ENCODE measurements around the gene C21orf58. TPM values are rescaled to one million over a fixed set of nuclear protein-coding genes. Genes with fewer than 3 reads are reported as not detected.

The C21orf58 gene
- total RNA-seq, 1 experiment from 2014 or later = 15.3 TPM

DNA sequence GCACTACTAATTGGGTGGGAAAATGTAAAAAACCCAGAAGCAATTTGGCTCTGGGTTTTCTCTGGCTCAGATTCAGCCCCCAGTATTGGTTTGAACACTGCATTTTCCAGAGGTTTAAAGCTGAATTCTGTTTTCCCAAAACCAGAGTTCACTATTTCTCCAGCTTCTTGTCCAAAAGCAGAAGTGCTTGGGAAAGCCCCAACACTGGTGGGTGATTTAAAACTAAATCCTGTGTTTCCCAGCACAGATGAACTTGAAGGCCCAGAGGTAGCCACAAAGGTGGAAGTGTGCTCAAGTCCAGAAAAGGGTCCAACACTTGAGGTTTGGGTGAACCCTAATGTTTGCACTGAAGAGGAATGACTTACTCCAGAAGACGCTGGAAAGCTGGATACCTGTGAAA is 38.9 kb downstream of the C21orf58 start:
- Histone ChIP-seq H3K4me1 (ENCODE audit: insufficient read depth, low read length) (peaks cover 30% of the 10 kb centered on the region), H3K27ac (ENCODE audit: low read length) (no peak overlapping the region), H3K4me3 (ENCODE audit: low read length) (peak overlapping the region; percentile 75), H3K9me3 (ENCODE audit: low read length) (no peaks in the 10 kb centered on the region), H3K4me2 (ENCODE audit: low read length) (peak overlapping the region; percentile 84), H4K20me1 (ENCODE audit: low read length) (no peaks in the 10 kb centered on the region), H2AFZ (ENCODE audit: low read length) (no peak overlapping the region), H3K79me2 (ENCODE audit: low read length) (peaks cover 59% of the 10 kb centered on the region), H3K27me3 (ENCODE audit: low read length) (no peaks in the 10 kb centered on the region), H3K9me2 (replicated peaks; ENCODE audit: low read length) (no peaks in the 10 kb centered on the region), H3K9ac (ENCODE audit: low read length) (peak overlapping the region; percentile 34; the same call in 1 of the 2 replicates), H3F3A (ENCODE audit: low read length, unreplicated experiment) (no peaks in the 10 kb centered on the region), H3K36me3 (ENCODE audit: low read depth, low read length) (peaks cover 10% of the 10 kb centered on the region)
- CTCF ChIA-PET = interaction anchor here (0.6 kb wide), 1 partner anchor 30 kb away, joined by 3 read pairs; no protein-coding TSS in a partner anchor
- ATAC-seq = no peak
- POLR2A ChIA-PET (ENCODE audit: unreplicated experiment) = interaction anchor here (0.6 kb wide), 1 partner anchor 44 kb away, joined by 3 read pairs; no protein-coding TSS in a partner anchor
- no peak for DNase-seq
- intact Hi-C loops (cut with micrococcal nuclease) = loop anchor here (1.0 to 5.0 kb wide), 3 partner anchors 15 to 137 kb away; no protein-coding TSS in a partner anchor
- BruUV-seq (replicated peaks) = no TSS peak
- TF ChIP-seq EZH2 (IDR thresholded peaks at IDR 0.05; ENCODE audit: low read length, unreplicated experiment) (no peak), CTCF (conservative IDR thresholded peaks at IDR 0.05; ENCODE audit: low read depth, low read length) (no peak), EZH2phosphoT487 (IDR thresholded peaks at IDR 0.05; ENCODE audit: borderline replicate concordance, low read length) (no peak)

GRCh38 chr21:46284077-46284644 is 39.5 kb downstream of the C21orf58 start:
- H3K9me2 ChIP-seq (replicated peaks; ENCODE audit: low read length) = no peaks in the 10 kb centered on the region
- H3K9ac ChIP-seq (ENCODE audit: low read length) = peak overlapping the region; percentile 34
- H3K27ac ChIP-seq (ENCODE audit: low read length) = no peak overlapping the region
- no TSS peak for BruUV-seq (replicated peaks)
- H3K4me3 ChIP-seq (ENCODE audit: low read length) = peak overlapping the region; percentile 75
- TF ChIP-seq EZH2phosphoT487 (IDR thresholded peaks at IDR 0.05; ENCODE audit: borderline replicate concordance, low read length) (no peak), EZH2 (IDR thresholded peaks at IDR 0.05; ENCODE audit: low read length, unreplicated experiment) (no peak)
- no peaks in the 10 kb centered on the region for H3K27me3 ChIP-seq (ENCODE audit: low read length)
- H3K4me1 ChIP-seq (ENCODE audit: insufficient read depth, low read length) = peaks cover 30% of the 10 kb centered on the region
- DNase-seq (peak; percentile 42), ATAC-seq (0 out of 2 replicates have a peak, but pooled peaks have one; percentile 3)
- H3K36me3 ChIP-seq (ENCODE audit: low read depth, low read length) = peaks cover 15% of the 10 kb centered on the region
- H3K9me3 ChIP-seq (ENCODE audit: low read length) = no peaks in the 10 kb centered on the region
- peak overlapping the region; percentile 25; the same call in 1 of the 2 replicates for H2AFZ ChIP-seq (ENCODE audit: low read length)
- peaks cover 57% of the 10 kb centered on the region for H3K79me2 ChIP-seq (ENCODE audit: low read length)
- no peaks in the 10 kb centered on the region for H3F3A ChIP-seq (ENCODE audit: low read length, unreplicated experiment)
- CTCF ChIA-PET = no interaction called here
- H4K20me1 ChIP-seq (ENCODE audit: low read length) = no peaks in the 10 kb centered on the region
- intact Hi-C loops (cut with micrococcal nuclease) = loop anchor here (1.0 to 2.0 kb wide), 2 partner anchors 15 to 57 kb away; no protein-coding TSS in a partner anchor
- peak overlapping the region; percentile 84 for H3K4me2 ChIP-seq (ENCODE audit: low read length)
- POLR2A ChIA-PET (ENCODE audit: unreplicated experiment) = interaction anchor here (0.6 kb wide), 1 partner anchor 43 kb away, joined by 3 read pairs; no protein-coding TSS in a partner anchor

GRCh38 chr21:46274797-46275390 is 48.8 kb downstream of the C21orf58 start:
- peaks cover 9% of the 10 kb centered on the region for H4K20me1 ChIP-seq (ENCODE audit: low read length)
- no peak overlapping the region for H3K4me2 ChIP-seq (ENCODE audit: low read length)
- no peak overlapping the region for H3K27ac ChIP-seq (ENCODE audit: low read length)
- intact Hi-C loops (cut with micrococcal nuclease) = no loop called here
- BruUV-seq (replicated peaks) = no TSS peak
- no peaks in the 10 kb centered on the region for H3K27me3 ChIP-seq (ENCODE audit: low read length)
- no peaks in the 10 kb centered on the region for H3K79me2 ChIP-seq (ENCODE audit: low read length)
- no peak for DNase-seq
- H3K4me1 ChIP-seq (ENCODE audit: insufficient read depth, low read length) = peaks cover 9% of the 10 kb centered on the region
- ATAC-seq = no peak
- H3K9me2 ChIP-seq (replicated peaks; ENCODE audit: low read length) = no peaks in the 10 kb centered on the region
- no peak overlapping the region for H2AFZ ChIP-seq (ENCODE audit: low read length)
- CTCF ChIA-PET = no interaction called here
- peaks cover 4% of the 10 kb centered on the region for H3F3A ChIP-seq (ENCODE audit: low read length, unreplicated experiment)
- TF ChIP-seq EZH2 (IDR thresholded peaks at IDR 0.05; ENCODE audit: low read length, unreplicated experiment) = no peak
- TF ChIP-seq EZH2phosphoT487 (IDR thresholded peaks at IDR 0.05; ENCODE audit: borderline replicate concordance, low read length) = no peak
- TF ChIP-seq CTCF (conservative IDR thresholded peaks at IDR 0.05; ENCODE audit: low read depth, low read length) = no peak
- H3K9me3 ChIP-seq (ENCODE audit: low read length) = no peaks in the 10 kb centered on the region
- H3K36me3 ChIP-seq (ENCODE audit: low read depth, low read length) = peaks cover 62% of the 10 kb centered on the region
- no peak overlapping the region for H3K4me3 ChIP-seq (ENCODE audit: low read length)
- no peak overlapping the region for H3K9ac ChIP-seq (ENCODE audit: low read length)
- POLR2A ChIA-PET (ENCODE audit: unreplicated experiment) = no interaction called here
